ENCODE data around the gene PRSS8.
"Not testable (repeated sequence)": the region's sequence is repeated elsewhere in the genome, so short reads cannot be mapped to it uniquely, and the experiment has no call there.

DNA sequence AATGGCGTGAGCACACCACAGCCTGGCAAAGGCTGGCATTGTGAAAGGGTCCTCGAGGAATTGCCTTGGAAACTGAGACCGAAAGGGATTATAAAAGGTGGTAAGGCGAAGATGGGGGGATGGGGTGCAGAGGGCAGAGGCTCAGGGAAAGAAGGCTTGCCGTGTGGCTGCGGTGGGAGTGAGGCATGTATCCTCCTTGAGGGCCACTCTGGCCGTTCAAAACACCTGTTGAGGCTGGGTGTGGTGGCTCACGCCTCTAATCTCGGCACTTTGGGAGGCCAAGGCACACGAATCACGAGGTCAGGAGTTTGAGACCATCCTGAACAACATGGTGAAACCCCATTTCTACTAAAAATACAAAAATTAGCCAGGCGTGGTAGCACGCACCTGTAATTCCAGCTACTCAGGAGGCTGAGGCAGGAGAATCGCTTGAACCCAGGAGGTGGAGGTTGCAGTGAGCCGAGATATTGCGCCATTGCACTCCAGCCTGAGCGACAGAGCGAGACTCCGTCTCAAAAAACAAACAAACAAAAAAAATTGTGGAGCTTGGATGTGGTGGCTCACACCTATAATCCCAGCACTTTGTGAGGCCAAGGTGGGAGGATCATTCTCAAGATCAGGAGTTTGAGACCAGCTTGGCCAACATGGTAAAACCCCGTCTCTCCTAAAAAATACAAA is 1.4 kb upstream of the PRSS8 start:
- TF ChIP-seq, protein P1, sequence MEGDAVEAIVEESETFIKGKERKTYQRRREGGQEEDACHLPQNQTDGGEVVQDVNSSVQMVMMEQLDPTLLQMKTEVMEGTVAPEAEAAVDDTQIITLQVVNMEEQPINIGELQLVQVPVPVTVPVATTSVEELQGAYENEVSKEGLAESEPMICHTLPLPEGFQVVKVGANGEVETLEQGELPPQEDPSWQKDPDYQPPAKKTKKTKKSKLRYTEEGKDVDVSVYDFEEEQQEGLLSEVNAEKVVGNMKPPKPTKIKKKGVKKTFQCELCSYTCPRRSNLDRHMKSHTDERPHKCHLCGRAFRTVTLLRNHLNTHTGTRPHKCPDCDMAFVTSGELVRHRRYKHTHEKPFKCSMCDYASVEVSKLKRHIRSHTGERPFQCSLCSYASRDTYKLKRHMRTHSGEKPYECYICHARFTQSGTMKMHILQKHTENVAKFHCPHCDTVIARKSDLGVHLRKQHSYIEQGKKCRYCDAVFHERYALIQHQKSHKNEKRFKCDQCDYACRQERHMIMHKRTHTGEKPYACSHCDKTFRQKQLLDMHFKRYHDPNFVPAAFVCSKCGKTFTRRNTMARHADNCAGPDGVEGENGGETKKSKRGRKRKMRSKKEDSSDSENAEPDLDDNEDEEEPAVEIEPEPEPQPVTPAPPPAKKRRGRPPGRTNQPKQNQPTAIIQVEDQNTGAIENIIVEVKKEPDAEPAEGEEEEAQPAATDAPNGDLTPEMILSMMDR (IDR thresholded peaks at IDR 0.05) = not testable (repeated sequence)
- TF ChIP-seq POLR2A (IDR thresholded peaks at IDR 0.05) = not testable (repeated sequence)
